ENCODE results near the gene HEXIM2. TPM values are rescaled to one million over a fixed set of nuclear protein-coding genes. Genes with fewer than 3 reads are reported as not detected.

The HEXIM2 gene
- total and polyA plus RNA-seq, 2 of the 13 experiments (the other 11 are each of a cell fraction or from before 2014, with no cell fraction given) = 27.1 to 32.4 TPM

DNA sequence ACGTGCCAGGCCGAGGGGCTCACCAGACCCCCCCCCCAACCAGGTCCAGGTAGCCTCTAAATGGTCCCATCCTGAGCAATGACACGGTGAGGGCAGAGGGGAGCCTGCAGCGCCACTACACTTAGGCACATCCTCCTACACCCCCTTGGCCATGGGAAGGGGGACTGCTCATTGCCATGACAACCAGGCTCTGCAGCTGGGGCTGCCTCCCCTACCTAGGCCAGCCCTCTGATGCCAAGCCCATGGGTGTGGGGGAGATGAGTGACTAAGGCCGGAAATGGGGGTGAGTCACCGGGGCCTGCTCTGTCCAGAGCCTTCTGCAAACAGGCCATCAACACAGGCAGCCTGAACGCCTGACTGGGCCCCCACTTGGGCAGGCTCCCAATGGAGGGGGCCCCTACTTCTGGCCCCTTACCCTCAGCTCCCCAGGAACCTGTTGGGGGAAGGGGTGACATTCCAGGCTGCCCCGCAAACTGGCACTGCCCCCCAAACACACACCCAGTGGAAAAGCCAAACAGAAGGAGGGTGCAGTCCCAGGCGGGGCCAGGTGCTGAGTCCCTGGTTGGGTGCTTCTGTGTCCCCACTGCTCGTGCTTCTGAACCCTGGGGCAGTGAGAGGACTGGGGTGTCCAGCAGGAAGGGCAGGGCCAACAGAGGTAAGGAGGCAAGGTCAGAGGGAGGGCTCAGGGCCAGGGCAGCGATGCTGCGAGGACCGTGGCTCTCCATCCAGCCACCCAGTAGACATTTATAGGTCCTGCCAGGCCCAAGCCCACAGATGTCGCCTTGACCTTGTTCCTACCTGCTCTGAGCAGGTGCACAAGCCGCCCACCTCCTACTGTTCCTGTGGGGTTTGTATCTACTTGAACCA lies 37.5 kb upstream of the HEXIM2 start (continued):
- TF ChIP-seq, protein P1, sequence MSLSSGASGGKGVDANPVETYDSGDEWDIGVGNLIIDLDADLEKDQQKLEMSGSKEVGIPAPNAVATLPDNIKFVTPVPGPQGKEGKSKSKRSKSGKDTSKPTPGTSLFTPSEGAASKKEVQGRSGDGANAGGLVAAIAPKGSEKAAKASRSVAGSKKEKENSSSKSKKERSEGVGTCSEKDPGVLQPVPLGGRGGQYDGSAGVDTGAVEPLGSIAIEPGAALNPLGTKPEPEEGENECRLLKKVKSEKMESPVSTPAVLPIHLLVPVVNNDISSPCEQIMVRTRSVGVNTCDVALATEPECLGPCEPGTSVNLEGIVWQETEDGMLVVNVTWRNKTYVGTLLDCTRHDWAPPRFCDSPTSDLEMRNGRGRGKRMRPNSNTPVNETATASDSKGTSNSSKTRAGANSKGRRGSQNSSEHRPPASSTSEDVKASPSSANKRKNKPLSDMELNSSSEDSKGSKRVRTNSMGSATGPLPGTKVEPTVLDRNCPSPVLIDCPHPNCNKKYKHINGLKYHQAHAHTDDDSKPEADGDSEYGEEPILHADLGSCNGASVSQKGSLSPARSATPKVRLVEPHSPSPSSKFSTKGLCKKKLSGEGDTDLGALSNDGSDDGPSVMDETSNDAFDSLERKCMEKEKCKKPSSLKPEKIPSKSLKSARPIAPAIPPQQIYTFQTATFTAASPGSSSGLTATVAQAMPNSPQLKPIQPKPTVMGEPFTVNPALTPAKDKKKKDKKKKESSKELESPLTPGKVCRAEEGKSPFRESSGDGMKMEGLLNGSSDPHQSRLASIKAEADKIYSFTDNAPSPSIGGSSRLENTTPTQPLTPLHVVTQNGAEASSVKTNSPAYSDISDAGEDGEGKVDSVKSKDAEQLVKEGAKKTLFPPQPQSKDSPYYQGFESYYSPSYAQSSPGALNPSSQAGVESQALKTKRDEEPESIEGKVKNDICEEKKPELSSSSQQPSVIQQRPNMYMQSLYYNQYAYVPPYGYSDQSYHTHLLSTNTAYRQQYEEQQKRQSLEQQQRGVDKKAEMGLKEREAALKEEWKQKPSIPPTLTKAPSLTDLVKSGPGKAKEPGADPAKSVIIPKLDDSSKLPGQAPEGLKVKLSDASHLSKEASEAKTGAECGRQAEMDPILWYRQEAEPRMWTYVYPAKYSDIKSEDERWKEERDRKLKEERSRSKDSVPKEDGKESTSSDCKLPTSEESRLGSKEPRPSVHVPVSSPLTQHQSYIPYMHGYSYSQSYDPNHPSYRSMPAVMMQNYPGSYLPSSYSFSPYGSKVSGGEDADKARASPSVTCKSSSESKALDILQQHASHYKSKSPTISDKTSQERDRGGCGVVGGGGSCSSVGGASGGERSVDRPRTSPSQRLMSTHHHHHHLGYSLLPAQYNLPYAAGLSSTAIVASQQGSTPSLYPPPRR (CRISPR knock-in tag; IDR thresholded peaks at IDR 0.05; ENCODE audit: borderline replicate concordance) = 0 out of 2 replicates have a peak, but pooled peaks have one; percentile 34
- no peak; the same call in 1 of the 2 replicates for TF ChIP-seq ZNF780A (CRISPR knock-in tag; IDR thresholded peaks at IDR 0.05)
- TF ChIP-seq ZNF124 (CRISPR knock-in tag; IDR thresholded peaks at IDR 0.05) = no peak
- no peak for TF ChIP-seq SALL2 (CRISPR knock-in tag; IDR thresholded peaks at IDR 0.05)
- no peak for TF ChIP-seq ISX (CRISPR knock-in tag; conservative IDR thresholded peaks at IDR 0.05)
- TF ChIP-seq KDM2A (CRISPR knock-in tag; IDR thresholded peaks at IDR 0.05; ENCODE audit: borderline replicate concordance, low read depth) = no peak; the same call in 1 of the 2 replicates
- TF ChIP-seq ZNF136 (CRISPR knock-in tag; IDR thresholded peaks at IDR 0.05; ENCODE audit: low read depth) = 0 out of 2 replicates have a peak, but pooled peaks have one; percentile 49
- TF ChIP-seq, protein P2, sequence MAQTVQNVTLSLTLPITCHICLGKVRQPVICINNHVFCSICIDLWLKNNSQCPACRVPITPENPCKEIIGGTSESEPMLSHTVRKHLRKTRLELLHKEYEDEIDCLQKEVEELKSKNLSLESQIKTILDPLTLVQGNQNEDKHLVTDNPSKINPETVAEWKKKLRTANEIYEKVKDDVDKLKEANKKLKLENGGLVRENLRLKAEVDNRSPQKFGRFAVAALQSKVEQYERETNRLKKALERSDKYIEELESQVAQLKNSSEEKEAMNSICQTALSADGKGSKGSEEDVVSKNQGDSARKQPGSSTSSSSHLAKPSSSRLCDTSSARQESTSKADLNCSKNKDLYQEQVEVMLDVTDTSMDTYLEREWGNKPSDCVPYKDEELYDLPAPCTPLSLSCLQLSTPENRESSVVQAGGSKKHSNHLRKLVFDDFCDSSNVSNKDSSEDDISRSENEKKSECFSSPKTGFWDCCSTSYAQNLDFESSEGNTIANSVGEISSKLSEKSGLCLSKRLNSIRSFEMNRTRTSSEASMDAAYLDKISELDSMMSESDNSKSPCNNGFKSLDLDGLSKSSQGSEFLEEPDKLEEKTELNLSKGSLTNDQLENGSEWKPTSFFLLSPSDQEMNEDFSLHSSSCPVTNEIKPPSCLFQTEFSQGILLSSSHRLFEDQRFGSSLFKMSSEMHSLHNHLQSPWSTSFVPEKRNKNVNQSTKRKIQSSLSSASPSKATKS (CRISPR knock-in tag; IDR thresholded peaks at IDR 0.05) = no peak
- no peak for TF ChIP-seq PHF8 (CRISPR knock-in tag; IDR thresholded peaks at IDR 0.05)
- TF ChIP-seq ZNF230 (CRISPR knock-in tag; IDR thresholded peaks at IDR 0.05) = 0 out of 2 replicates have a peak, but pooled peaks have one; percentile 54
- no peak for TF ChIP-seq YY1 (IDR thresholded peaks at IDR 0.05; ENCODE audit: insufficient read depth, insufficient replicate concordance, low read depth, low read length)
- TF ChIP-seq, protein P3, sequence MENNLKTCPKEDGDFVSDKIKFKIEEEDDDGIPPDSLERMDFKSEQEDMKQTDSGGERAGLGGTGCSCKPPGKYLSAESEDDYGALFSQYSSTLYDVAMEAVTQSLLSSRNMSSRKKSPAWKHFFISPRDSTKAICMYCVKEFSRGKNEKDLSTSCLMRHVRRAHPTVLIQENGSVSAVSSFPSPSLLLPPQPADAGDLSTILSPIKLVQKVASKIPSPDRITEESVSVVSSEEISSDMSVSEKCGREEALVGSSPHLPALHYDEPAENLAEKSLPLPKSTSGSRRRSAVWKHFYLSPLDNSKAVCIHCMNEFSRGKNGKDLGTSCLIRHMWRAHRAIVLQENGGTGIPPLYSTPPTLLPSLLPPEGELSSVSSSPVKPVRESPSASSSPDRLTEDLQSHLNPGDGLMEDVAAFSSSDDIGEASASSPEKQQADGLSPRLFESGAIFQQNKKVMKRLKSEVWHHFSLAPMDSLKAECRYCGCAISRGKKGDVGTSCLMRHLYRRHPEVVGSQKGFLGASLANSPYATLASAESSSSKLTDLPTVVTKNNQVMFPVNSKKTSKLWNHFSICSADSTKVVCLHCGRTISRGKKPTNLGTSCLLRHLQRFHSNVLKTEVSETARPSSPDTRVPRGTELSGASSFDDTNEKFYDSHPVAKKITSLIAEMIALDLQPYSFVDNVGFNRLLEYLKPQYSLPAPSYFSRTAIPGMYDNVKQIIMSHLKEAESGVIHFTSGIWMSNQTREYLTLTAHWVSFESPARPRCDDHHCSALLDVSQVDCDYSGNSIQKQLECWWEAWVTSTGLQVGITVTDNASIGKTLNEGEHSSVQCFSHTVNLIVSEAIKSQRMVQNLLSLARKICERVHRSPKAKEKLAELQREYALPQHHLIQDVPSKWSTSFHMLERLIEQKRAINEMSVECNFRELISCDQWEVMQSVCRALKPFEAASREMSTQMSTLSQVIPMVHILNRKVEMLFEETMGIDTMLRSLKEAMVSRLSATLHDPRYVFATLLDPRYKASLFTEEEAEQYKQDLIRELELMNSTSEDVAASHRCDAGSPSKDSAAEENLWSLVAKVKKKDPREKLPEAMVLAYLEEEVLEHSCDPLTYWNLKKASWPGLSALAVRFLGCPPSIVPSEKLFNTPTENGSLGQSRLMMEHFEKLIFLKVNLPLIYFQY (CRISPR knock-in tag; IDR thresholded peaks at IDR 0.05; ENCODE audit: borderline replicate concordance) = peak; percentile 59; the same call in 1 of the 2 replicates
- TF ChIP-seq ZNF547 (CRISPR knock-in tag; IDR thresholded peaks at IDR 0.05) = peak; percentile 88
- TF ChIP-seq GTF3A (CRISPR knock-in tag; conservative IDR thresholded peaks at IDR 0.05) = no peak
- no peak for TF ChIP-seq HOXA3 (CRISPR knock-in tag; IDR thresholded peaks at IDR 0.05)
- no peak for TF ChIP-seq ZNF235 (CRISPR knock-in tag; IDR thresholded peaks at IDR 0.05; ENCODE audit: borderline replicate concordance)
- no peak for TF ChIP-seq HCFC1 (IDR thresholded peaks at IDR 0.05; ENCODE audit: low read depth, low read length)
- no peak for TF ChIP-seq POLR2AphosphoS5 (IDR thresholded peaks at IDR 0.05; ENCODE audit: low read depth, low read length)
